ENCODE results near the gene RECQL.
"Not testable (repeated sequence)": the region's sequence is repeated elsewhere in the genome, so short reads cannot be mapped to it uniquely, and the experiment has no call there.

The RECQL gene

GRCh38 chr12:21502872-21503271 is 1.4 kb upstream of the RECQL start:
- no peak for DNase-seq (ENCODE audit: low spot score)

DNA sequence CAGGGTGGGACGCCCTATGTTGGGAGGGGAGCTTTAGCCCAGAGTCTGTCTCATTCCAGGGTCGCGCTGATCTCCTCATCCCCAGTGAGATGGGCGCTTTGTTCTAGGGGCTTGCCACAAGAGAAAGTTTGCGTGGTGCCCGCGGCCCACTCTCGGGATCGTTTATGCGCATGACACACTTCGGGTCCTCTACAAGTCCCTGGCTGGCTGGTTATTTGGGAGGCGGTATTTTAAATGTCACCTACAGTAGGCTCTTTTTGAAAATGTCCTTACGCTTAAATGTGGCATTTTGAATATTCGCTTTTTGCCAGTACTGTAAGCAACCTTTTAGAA is 695 bp upstream of the RECQL start:
- no peak for DNase-seq (ENCODE audit: low spot score)

DNA sequence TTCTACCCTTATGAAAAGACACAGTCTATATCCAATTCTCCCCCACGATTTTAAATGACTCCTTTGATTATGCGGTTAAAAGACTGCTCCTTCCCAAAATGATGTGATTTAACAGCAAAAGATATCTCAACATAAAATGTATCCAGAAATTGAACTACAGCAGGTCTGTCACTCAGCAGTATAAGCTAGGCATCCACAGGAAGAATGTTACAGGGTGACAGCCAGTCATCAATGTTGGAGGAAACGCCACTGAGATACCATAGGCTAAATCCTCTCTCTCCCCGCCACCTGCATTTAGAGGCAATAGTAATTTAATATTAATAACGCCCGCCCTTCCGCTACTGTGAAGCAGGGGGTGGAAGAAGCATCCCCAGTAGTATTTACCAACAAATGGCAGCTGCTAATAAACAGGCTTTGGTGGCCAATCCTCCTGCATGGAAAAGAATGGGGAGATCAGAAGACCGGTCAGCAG is 613 bp downstream of the RECQL start:
- no peak for DNase-seq (ENCODE audit: low spot score)

DNA sequence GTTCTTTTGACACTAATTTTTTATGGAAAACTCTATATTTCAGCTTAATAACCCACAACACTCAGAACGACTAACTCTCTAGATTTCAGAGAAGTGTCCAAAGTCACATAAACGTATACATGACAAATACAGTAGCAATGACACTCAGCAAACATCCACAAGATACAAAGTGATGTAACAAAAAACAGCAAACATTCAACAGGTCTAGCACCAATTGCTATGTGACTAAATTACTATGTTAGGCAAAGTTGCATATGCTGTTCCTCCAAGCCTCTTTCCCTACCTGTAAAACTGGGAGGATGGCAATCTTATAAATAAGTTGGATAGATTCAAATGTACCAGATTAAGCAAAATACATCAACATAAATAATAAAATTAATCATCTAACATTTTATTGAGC is 1.7 kb downstream of the RECQL start:
- DNase-seq (ENCODE audit: low spot score), result no peak

DNA sequence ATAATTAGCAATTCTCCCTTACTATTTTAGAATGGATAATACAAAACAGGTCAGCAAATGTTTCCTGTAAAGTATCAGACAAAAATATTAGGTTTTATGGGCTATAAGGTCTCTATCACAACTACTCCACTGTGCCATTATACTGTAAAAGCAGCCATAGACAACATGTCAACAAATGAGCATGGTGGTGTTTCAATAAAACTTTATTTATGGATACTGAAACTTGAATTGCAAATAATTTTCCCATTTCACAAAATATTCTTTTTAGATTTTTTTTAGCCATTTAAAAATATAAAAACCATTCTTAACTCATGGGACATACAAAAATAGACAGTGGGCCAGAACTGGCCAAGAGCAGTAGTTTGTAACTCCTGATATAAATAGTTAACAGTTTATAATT is 15.4 kb downstream of the RECQL start:
- no peak for DNase-seq (ENCODE audit: low spot score)

GRCh38 chr12:21483531-21483930 is 17.9 kb downstream of the RECQL start:
- DNase-seq (ENCODE audit: low spot score), result no peak

DNA sequence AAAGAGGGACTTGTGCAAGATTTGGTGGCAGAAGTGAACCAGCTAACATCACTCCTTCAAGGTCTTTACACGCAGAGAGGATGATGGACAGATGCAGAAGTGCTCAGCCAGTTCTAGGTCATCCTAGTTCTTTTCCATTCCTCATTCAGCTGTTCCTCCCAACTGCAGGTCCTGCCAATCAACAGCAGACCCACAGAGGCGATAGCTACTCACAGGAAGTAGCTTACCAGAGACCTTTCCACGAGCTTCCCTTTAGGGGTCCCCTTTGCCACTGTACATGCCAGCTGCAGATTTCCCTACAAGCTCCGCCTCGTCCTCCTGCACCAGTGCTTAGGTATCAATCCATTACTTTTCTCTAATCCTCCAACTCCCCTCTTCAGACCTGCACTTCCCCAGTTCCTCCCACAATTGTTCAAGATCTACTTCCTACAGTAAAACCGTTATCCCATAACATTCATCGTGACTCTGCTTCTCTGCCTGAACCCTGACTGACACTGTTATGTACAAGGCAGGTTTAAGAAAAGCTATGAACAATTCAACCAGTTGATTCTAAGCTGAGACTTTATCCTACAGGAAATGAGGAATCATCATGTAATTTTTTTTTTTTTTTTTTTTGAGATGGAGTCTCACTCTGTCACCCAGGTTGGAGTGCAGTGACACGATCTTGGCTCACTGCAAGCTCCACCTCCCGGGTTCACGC is 22.5 kb downstream of the RECQL start:
- no peak for DNase-seq (ENCODE audit: low spot score)

- no peak for DNase-seq (ENCODE audit: low spot score)
Observed at GRCh38 chr12:21476949-21477348, 24.5 kb downstream of the RECQL start.

- no peak for DNase-seq (ENCODE audit: low spot score)
Observed at GRCh38 chr12:21475552-21475951, 25.9 kb downstream of the RECQL start.

DNA sequence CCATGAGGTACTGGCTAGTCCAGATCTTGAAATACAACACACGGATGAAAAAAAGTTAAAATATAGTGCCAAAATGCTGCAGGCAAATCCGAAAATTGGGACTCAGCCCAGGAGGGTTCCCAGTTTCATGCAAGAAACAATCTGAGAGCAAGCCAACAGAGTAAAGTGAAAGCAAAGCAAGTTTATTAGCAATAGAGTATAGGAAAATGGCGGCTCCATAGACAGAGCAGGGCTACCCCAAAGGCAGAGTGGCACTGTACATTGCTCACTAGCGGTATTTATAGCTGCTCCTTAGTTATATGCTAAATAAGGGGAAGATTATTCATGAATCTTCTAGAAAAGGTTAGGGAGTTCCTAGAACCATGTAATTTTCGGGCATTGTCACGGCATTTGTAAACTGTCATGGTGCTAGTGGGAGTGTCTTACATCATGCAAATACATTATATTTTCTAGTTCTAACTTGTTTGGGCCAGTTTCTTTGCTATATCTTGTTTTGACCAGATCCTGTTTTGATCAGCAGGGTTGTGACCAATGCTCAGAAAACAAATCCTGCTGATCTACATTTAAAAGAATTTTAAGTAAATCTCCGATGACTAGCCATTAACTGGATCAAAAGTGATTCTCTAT is 29.1 kb downstream of the RECQL start:
- DNase-seq (ENCODE audit: low spot score), result no peak

- DNase-seq (ENCODE audit: low spot score), result no peak
Observed at GRCh38 chr12:21471294-21471693, 30.1 kb downstream of the RECQL start.

- DNase-seq (ENCODE audit: low spot score), result not testable (repeated sequence)
Observed at GRCh38 chr12:21467334-21467733, 34.1 kb downstream of the RECQL start.

DNA sequence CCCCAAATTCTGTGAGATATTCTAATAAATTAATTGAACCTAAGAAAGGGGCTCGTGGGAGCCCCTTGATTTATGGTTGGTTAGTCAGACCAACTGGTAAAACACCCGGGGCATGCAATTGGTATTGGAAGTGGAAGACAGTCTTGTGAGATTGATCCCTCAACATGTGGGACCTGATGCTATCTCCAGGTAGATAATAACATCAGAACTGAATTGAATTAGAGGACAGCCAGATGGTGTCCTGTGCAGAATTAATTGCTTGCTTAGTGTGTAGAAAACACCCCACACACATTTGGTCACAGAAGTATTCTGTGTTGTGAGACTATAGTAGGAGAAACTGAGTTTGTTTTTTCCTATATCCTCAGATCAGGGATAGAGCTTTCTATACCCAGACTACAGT is 42.0 kb downstream of the RECQL start:
- DNase-seq (ENCODE audit: low spot score), result no peak

- no peak for DNase-seq (ENCODE audit: low spot score)
Observed at GRCh38 chr12:21456291-21456780, 45.1 kb downstream of the RECQL start.

DNA sequence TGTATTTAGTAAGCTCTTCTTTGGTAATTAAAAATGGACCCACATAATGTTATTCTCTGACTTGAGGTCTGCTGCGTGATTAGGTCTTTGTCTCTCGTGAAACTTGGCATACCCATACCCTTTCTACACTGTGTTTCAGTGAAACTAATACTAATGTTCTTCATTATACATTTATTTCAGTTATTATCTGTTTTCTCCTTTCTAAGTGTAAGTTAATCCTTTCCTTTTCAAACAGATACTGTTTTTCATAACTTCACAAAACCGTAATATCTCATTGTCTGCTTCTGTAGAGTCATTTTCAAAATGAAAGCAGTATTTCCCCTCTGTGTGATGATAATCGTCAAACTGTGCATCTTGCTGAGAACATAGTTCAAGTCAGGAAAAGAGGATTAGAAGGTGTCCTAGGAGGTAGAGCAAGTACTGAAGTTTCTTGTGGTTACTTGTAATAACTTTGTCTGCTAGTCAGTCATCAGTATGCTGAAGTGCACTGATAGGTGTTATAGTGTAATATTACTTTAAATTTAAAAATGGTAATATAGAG is 48.1 kb downstream of the RECQL start:
- no peak for DNase-seq (ENCODE audit: low spot score)

DNA sequence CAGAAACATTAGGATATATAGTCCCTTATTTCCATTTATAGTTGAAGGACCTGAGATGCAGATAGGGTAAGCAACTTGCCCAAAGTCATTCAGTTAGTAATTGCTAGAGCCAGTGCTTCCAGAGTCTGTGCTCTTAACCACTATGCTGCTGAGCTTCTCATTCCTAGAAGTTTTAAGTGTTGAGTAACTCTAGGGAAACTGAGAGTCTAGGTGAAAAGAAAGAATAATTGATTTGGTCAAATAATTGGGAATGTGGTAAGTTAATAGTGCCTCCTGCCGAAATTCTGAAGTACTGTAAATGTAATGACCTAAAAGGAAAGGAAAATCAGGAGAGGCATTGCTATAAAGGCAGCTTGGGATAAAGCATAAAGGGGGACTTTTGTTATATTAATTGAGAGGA is 49.9 kb downstream of the RECQL start:
- no peak for DNase-seq (ENCODE audit: low spot score)

DNA sequence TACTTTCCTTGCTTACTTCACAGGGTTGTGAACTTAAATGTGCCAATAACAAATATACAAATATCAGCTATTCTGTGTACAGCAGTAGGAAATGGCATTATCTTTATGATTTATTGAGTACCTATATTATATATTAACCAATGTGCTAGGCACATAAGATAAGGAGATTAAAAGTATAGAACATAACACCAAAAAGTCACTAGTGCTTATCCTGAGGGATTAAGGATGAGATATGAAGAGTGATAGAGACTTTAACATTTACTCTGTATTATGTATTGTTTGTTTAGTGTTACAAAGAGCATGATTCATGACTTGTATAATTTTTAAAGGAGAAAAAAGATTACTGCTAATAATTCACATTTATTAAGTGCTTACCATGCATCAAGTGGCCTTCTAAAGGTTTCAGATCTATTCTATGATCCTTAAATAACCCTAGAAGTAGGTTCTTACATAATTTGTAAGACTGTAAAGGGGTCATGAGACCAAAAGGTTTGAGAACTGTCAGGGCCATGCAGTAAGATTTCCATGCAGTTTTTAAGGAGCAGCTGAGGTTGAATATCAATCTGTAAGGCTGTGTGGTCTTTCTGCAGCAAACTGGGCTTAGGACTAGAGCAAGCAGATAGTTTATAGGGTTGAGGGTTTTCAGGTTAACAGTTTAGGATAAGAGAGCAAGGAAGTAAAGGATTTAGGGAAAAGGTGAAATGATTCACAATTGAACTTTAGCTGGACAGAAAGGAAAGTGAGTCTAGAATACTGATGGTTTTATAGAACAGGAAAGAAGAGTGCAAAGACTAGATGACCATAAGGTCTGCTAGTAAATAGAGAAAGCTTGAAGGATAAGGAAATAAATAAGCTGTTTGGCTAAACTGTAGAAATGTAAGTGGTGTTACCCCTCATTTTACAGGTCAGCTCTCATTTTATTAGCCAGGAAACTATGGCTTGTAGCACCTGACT is 57.0 kb downstream of the RECQL start:
- no peak for DNase-seq (ENCODE audit: low spot score)

DNA sequence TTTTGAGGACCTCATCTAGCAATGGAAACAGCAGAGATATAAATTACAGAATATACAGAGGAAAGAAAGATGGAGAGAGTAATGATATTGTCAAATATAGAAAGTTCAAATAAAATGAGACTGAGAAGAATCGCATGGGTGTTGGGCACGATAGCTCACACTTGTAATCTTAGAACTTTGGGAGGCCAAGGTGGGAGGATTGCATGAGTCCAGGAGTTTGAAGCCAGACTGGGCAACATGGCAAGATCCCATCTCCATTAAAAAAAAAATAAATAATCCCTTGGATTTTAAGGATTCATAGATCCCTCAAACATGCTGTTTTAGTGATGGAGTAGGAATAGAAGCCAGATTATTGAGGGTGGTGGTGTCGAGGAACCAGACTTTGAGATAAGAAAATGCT is 62.1 kb downstream of the RECQL start:
- DNase-seq (ENCODE audit: low spot score), result no peak

GRCh38 chr12:21438643-21439042 is 62.8 kb downstream of the RECQL start:
- DNase-seq (ENCODE audit: low spot score), result no peak

DNA sequence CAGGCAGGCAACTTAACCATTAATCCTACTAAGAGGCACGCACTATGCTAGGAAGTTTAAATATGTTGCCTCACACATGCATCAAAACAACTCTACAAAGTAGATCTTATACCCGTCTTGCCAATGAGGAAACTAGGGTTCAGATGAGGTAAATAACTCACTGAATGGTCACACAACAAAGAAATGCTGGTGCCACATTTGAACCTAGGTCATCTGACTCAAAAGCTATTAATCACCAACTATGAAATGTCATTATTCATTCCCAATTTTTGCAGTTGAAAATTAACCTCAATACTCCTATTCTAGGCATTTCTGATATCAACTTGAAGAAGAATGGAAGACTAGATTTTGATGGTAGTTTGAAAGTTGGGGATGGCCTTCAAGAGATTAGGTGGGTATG is 66.7 kb downstream of the RECQL start:
- no peak for DNase-seq (ENCODE audit: low spot score)

DNA sequence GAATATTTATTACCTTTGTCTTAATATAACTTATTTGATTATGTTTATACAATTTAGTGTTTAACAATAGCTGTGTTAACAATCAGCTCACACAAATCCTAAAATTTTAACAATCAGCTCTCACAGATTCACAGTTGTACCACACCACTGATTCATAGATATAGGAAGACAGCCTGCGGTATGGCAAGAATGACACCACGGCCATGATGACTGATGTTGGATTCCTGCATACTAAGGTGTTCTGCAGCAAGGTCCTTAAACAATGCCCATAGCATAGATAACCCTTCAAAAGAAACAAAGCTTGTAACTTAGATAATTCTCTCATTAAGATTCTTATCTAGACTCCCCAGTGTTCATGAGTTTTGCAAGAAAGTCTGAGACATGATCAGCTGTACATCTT is 67.9 kb downstream of the RECQL start:
- no peak for DNase-seq (ENCODE audit: low spot score)

- peak; percentile 56 for DNase-seq (ENCODE audit: low spot score)
Observed at GRCh38 chr12:21429994-21430393, 71.4 kb downstream of the RECQL start.

DNA sequence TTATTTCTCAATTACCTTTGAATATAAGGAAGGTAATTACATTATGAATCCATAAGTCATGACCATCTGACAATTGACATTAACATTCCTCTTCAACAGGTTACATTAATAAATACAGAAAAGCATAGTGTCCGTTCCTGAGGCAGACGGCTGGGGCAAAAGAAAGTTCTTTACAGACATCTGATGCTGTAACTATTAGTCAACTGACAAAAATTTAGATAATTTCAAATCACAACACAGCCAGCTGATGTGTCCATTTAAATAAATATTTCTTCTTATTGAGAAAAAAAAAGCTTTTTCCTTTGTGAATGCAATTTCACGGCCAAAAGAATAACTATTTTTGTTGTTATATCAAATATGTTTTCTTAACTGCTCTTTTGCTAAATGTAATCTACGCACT is 73.2 kb downstream of the RECQL start:
- DNase-seq (ENCODE audit: low spot score), result no peak
